ENCODE results near the gene GYS1.
"Not testable (repeated sequence)": the region's sequence is repeated elsewhere in the genome, so short reads cannot be mapped to it uniquely, and the experiment has no call there.

The GYS1 gene

GRCh38 chr19:48933382-48933932, 59.7 kb downstream of the GYS1 start, which contains the start of gene DHDH:
TSS of gene DHDH (plus strand) at chr19:48933699. CDS start at chr19:48933722, 23 bp downstream.
- DNase-seq, result peak; percentile 66

GRCh38 chr19:48928164-48929025, 64.7 kb downstream of the GYS1 start:
- DNase-seq, result no peak

DNA sequence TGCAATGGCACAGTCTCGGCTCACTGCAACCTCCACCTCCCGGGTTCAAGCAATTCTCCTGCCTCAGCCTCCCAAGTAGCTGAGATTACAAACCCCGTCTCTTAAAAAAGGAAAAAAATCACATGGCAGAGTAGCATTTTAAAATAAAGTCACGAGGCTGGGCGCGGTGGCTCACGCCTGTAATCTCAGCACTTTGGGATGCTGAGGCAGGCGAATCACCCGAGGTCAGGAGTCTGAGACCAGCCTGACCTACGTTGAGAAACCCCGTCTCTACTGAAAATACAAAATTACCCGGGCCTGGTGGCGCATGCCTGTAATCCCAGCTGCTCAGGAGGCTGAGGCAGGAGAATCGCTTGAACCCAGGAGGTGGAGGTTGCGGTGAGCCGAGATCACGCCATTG, 65.4 kb downstream of the GYS1 start:
- not testable (repeated sequence) for DNase-seq

GRCh38 chr19:48926909-48927308, 66.2 kb downstream of the GYS1 start:
- no peak for DNase-seq

DNA sequence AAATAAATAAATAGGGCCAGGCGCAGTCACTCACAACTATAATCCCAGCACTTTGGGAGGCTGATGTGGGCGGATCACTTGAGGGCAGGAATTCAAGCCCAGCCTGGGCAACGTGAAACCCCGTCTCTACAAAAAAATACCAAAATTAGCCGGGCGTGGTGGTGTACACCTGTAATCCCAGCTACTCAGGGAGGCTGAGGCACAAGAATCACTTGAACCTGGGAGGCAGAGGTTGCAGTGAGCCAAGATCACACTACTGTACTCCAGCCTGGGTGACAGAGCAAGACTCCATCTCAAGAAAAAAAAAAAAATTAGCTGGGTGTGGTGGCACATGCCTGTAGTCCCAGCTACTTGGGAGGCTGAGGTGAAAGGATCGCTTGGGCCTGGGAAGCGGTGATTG, 67.2 kb downstream of the GYS1 start:
- DNase-seq, result not testable (repeated sequence)

- DNase-seq, result no peak
Measured at GRCh38 chr19:48925240-48925843, 67.8 kb downstream of the GYS1 start.

DNA sequence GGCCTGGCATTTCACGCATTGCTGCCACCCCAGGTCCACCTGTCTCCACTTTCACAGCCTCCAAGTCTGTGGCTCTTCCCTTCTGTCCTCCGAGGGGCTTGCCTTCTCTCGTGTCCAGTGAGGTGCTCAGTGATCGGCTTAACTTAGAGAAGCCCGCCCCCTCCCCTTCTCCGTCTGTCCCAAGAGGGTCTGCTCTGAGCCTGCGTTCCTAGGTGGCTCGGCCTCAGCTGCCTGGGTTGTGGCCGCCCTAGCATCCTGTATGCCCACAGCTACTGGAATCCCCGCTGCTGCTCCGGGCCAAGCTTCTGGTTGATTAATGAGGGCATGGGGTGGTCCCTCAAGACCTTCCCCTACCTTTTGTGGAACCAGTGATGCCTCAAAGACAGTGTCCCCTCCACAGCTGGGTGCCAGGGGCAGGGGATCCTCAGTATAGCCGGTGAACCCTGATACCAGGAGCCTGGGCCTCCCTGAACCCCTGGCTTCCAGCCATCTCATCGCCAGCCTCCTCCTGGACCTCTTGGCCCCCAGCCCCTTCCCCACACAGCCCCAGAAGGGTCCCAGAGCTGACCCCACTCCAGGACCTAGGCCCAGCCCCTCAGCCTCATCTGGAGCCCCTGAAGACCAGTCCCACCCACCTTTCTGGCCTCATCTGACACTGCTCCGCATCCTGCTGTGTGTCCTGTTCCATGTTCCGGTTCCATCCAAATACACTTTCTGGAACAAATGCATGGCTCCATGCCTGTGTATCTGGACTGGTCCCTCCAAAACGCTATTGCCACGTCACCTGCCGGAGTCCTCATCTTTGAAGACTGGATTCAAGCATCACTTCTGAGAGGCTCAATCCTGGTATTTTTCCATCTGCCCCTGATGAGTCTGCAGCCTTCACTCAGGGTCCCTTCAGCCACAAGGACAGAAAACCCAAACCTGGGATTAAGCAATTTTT, 70.3 kb downstream of the GYS1 start:
- DNase-seq, result no peak

GRCh38 chr19:48921721-48922500, 71.2 kb downstream of the GYS1 start:
- DNase-seq, result no peak

DNA sequence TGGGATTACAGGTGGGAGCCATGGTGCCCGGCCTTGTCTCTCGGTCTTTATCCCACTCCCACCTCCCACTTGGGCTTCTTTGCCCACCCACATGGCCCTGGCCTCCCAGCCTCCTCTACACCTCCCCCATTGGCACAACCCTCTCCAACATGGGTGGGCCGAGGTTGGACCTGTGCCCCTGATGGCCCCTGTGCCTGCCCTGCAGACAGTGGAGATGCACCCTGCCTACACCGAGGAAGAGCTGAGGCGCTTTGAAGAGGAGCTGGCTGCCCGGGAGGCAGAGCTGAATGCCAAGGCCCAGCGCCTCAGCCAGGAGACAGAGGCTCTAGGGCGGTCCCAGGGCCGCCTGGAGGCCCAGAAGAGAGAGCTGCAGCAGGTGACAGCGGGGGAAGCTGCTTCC, 72.2 kb downstream of the GYS1 start:
- no peak for DNase-seq

DNA sequence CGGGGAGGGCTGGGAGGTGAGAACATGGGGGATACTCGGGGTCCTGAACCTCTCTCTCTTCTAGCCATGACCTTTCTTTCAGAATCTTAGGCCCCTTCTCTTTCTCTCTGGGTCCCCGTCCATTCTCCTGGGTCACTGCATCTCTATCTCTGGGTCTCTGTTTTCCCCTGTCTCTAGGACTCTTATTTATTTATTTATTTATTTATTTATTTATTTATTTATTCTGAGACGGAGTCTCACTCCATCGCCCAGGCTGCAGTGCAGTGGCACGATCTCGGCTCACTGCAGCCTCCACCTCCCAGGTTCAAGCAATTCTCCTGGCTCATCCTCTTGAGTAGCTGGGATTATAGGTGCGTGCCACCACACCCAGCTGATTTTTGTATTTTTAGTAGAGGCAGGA, 73.8 kb downstream of the GYS1 start:
- not testable (repeated sequence) for DNase-seq

- no peak for DNase-seq
Measured at GRCh38 chr19:48918801-48919247, 74.3 kb downstream of the GYS1 start.

Measured in NCI-H1092 treated with DMSO at 0.1 percent for 48 hours (cell line).